Measurements from ENCODE around the gene LCP1. TPM values are rescaled to one million over a fixed set of nuclear protein-coding genes. Genes with fewer than 3 reads are reported as not detected.

LCP1 gene
- total RNA-seq, 1 donor from 2014 or later: not detected

DNA sequence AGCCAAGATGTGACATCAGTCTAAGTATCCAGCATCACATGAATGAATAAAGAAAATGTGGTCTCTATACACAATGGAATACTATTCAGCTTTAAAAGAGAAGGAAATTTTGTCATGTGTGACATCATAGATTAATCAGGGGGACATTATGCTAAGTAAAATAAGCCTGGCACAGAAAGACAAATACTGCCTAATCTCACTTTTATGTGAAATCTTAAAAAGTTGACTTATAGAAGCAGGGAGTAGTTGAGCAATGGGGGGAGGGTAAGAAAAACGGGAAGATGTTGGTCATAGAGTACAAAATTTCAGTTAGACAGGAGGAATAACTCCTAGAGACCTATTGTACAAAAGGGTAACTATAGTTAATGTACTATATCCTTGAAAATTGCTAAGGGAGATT, 10.4 kb upstream of the LCP1 start:
- no peak overlapping the region for H3K27ac Mint-ChIP-seq (ENCODE audit: unreplicated experiment)
- H3K4me1 Mint-ChIP-seq (ENCODE audit: unreplicated experiment): no peaks in the 10 kb centered on the region
- TF ChIP-seq, protein P1, sequence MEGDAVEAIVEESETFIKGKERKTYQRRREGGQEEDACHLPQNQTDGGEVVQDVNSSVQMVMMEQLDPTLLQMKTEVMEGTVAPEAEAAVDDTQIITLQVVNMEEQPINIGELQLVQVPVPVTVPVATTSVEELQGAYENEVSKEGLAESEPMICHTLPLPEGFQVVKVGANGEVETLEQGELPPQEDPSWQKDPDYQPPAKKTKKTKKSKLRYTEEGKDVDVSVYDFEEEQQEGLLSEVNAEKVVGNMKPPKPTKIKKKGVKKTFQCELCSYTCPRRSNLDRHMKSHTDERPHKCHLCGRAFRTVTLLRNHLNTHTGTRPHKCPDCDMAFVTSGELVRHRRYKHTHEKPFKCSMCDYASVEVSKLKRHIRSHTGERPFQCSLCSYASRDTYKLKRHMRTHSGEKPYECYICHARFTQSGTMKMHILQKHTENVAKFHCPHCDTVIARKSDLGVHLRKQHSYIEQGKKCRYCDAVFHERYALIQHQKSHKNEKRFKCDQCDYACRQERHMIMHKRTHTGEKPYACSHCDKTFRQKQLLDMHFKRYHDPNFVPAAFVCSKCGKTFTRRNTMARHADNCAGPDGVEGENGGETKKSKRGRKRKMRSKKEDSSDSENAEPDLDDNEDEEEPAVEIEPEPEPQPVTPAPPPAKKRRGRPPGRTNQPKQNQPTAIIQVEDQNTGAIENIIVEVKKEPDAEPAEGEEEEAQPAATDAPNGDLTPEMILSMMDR (IDR thresholded peaks at IDR 0.05): no peak
- H3K36me3 Mint-ChIP-seq (ENCODE audit: unreplicated experiment): no peaks in the 10 kb centered on the region
- H3K27me3 Mint-ChIP-seq (ENCODE audit: unreplicated experiment): peaks cover 13% of the 10 kb centered on the region
- no peak overlapping the region for H3K4me3 Mint-ChIP-seq (ENCODE audit: unreplicated experiment)
- DNase-seq (ENCODE audit: extremely low spot score, unreplicated experiment): no peak
- no peaks in the 10 kb centered on the region for H3K9me3 Mint-ChIP-seq (ENCODE audit: unreplicated experiment)

DNA sequence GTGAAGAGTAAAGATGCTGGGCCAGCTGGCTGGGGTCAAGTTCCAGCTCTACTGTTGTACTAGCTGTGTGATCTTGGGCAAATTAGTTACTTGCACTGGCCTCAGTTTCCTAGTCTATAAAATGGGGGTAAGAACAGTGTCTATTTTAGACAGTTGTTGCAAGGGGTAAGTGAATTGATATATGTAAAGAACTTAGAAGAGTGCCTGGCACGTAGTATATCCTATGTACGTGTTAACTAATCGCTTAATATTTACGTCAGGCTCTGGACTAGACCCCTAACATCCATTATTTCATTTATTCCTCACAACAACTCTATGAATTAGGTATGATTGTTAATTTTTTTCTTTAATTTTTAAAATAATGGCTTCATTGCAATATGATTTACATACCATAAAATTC, 3.7 kb upstream of the LCP1 start:
- H3K27ac Mint-ChIP-seq (ENCODE audit: unreplicated experiment): no peak overlapping the region
- TF ChIP-seq, protein P1 (IDR thresholded peaks at IDR 0.05): no peak
- no peak for DNase-seq (ENCODE audit: extremely low spot score, unreplicated experiment)
- no peaks in the 10 kb centered on the region for H3K9me3 Mint-ChIP-seq (ENCODE audit: unreplicated experiment)
- H3K36me3 Mint-ChIP-seq (ENCODE audit: unreplicated experiment): no peaks in the 10 kb centered on the region
- no peaks in the 10 kb centered on the region for H3K4me1 Mint-ChIP-seq (ENCODE audit: unreplicated experiment)
- H3K4me3 Mint-ChIP-seq (ENCODE audit: unreplicated experiment): no peak overlapping the region
- peaks cover 14% of the 10 kb centered on the region for H3K27me3 Mint-ChIP-seq (ENCODE audit: unreplicated experiment)

DNA sequence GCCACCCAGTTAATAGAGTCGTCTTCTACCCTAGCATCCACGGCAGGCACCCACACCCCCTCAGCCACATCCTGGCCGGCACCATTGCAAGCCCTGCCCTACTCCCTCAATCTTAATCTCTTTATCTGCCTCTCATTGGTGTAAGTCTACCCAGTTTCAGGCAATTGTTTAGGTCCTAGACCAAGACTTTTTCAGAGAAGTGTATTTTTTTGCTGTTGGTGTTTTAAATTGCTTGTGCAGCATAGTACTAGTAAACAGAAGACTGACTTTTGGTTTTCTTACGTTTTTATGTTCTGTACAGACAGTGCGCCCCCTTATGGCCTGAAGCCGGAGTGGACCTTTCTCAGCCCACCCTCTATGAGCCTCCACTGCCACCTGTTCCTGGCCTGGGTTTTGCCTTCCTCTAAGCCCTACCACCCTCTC, 2.3 kb upstream of the LCP1 start:
- no peak overlapping the region for H3K4me3 Mint-ChIP-seq (ENCODE audit: unreplicated experiment)
- H3K4me1 Mint-ChIP-seq (ENCODE audit: unreplicated experiment): no peaks in the 10 kb centered on the region

DNA sequence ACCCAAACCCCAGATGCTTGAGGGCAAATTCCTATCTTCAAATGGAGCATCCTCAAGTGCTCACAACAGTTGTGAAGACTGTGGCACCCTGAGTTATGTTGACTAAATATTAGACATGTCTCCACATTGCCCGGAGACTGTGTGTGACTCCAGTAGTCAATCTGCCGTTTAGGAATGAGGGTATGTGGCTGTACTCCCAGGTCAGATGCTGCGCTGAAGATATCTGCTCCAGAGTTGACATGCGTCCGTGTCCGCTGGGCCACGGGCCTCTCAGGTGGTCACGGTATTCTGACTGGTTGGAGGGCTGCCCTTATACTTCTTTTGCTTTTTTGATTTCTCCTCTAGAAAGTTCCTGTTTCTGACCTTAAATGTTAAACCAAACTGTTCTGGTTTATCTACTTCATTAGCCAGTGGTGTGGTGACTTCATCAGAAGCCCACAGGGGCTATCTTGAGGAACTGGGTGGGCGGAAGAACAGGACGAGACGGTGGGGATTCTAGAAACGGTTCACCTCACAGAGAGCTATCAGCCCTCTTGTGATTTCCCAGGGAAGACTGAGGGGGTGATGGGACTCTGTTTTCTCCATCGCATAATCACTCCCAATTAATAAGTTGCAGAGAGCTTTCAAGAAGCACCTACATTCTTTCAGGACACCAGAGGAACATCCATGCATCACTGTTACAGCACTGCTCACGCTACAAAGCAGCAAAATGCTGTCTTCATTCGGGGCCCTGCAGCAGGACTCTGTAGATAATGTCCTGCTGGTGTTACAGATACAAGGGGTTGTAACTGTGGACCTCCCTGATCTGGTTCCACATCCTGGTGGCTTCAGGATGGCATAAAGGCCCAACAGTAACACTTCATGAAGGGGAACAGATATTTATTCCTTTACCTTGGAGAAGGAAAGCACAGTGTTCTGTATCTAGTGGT, 1.3 kb upstream of the LCP1 start:
- H3K4me3 Mint-ChIP-seq (ENCODE audit: unreplicated experiment): no peak overlapping the region
- peaks cover 10% of the 10 kb centered on the region for H3K27me3 Mint-ChIP-seq (ENCODE audit: unreplicated experiment)
- H3K27ac Mint-ChIP-seq (ENCODE audit: unreplicated experiment): no peak overlapping the region
- H3K4me1 Mint-ChIP-seq (ENCODE audit: unreplicated experiment): no peaks in the 10 kb centered on the region
- no peak for DNase-seq (ENCODE audit: extremely low spot score, unreplicated experiment)
- H3K9me3 Mint-ChIP-seq (ENCODE audit: unreplicated experiment): no peaks in the 10 kb centered on the region
- TF ChIP-seq, protein P1 (IDR thresholded peaks at IDR 0.05): no peak
- no peaks in the 10 kb centered on the region for H3K36me3 Mint-ChIP-seq (ENCODE audit: unreplicated experiment)

More for the DNA sequence above, 2.3 kb upstream of the LCP1 start:
- TF ChIP-seq, protein P1 (IDR thresholded peaks at IDR 0.05): peak; percentile 34
- no peak for DNase-seq (ENCODE audit: extremely low spot score, unreplicated experiment)
- Mint-ChIP-seq H3K27ac (ENCODE audit: unreplicated experiment) (no peak overlapping the region), H3K9me3 (ENCODE audit: unreplicated experiment) (no peaks in the 10 kb centered on the region), H3K27me3 (ENCODE audit: unreplicated experiment) (peaks cover 16% of the 10 kb centered on the region), H3K36me3 (ENCODE audit: unreplicated experiment) (no peaks in the 10 kb centered on the region)

DNA sequence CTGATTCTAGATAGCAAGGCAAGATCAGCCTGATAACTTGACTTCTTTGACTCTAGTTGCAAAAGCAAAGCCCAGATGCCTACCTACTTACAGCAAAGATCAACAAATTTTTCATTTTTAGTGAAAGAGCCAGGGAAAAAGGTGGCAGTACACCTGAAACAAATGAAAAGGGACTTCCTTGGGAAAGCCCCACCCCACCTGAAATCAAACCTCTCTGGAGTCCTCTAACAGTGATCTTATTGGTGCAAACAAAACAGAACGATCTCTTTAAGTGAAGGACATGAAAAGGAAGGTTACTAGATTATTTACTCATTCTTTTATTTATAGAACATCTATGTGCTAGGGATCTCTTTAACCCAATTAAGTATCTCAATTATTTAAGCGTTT, 507 bp upstream of the LCP1 start:
- Mint-ChIP-seq H3K27me3 (ENCODE audit: unreplicated experiment) (peaks cover 4% of the 10 kb centered on the region), H3K9me3 (ENCODE audit: unreplicated experiment) (no peaks in the 10 kb centered on the region), H3K4me3 (ENCODE audit: unreplicated experiment) (no peak overlapping the region), H3K4me1 (ENCODE audit: unreplicated experiment) (no peaks in the 10 kb centered on the region), H3K36me3 (ENCODE audit: unreplicated experiment) (no peaks in the 10 kb centered on the region), H3K27ac (ENCODE audit: unreplicated experiment) (no peak overlapping the region)
- DNase-seq (ENCODE audit: extremely low spot score, unreplicated experiment): no peak
- TF ChIP-seq, protein P1 (IDR thresholded peaks at IDR 0.05): no peak
